GM13977 (cell line): ENCODE measurements around the gene PHF12.

Experiments
- DNase-seq: peaks from one replicate; pipeline ENCODE4 v3.0.0; 2012; ENCODE audit warnings: low spot score
- in situ Hi-C: fragments of 300-500 bp; cut with MboI; formaldehyde crosslinking; loops from one replicate; pipeline ENCODE4 v1.12.0; 2022; ENCODE audit warnings: low sequenced_read_pairs, low pct_unique_long_range_greater_than_20kb, mixed read lengths, inconsistent platforms; ENCODE audit not compliant: unreplicated experiment
- TF ChIP-seq, protein P1 (sequence below): IDR thresholded peaks from 2 replicates; pipeline ENCODE4 v1.5.1; 2012; ENCODE audit warnings: mild to moderate bottlenecking, control low read depth; ENCODE audit not compliant: insufficient read depth; ENCODE audit errors: extremely low read depth, missing control alignments

PHF12 gene

DNA sequence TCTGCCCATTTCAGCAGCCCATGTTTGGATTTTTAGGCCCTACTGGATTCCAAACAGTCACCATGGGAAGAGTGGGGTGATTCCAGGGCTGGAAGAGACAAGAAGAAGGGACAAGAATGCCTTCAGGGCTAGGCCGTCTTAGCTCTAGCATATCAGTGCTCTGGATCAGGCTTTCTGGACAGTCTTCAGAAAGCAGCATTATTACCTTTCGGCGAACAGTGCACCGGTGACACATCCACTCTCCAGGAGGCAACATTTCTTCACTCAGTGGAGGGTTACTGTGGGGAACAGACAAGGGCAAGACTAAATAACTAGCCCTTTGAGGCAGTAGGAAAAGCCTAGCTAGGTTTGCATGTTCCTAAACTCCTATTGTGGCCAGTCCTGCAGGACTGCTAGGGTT is 24.5 kb downstream of the PHF12 start:
- in situ Hi-C loops = no loop called here
- no peak for DNase-seq
- TF ChIP-seq, protein P1, sequence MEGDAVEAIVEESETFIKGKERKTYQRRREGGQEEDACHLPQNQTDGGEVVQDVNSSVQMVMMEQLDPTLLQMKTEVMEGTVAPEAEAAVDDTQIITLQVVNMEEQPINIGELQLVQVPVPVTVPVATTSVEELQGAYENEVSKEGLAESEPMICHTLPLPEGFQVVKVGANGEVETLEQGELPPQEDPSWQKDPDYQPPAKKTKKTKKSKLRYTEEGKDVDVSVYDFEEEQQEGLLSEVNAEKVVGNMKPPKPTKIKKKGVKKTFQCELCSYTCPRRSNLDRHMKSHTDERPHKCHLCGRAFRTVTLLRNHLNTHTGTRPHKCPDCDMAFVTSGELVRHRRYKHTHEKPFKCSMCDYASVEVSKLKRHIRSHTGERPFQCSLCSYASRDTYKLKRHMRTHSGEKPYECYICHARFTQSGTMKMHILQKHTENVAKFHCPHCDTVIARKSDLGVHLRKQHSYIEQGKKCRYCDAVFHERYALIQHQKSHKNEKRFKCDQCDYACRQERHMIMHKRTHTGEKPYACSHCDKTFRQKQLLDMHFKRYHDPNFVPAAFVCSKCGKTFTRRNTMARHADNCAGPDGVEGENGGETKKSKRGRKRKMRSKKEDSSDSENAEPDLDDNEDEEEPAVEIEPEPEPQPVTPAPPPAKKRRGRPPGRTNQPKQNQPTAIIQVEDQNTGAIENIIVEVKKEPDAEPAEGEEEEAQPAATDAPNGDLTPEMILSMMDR = no peak

DNA sequence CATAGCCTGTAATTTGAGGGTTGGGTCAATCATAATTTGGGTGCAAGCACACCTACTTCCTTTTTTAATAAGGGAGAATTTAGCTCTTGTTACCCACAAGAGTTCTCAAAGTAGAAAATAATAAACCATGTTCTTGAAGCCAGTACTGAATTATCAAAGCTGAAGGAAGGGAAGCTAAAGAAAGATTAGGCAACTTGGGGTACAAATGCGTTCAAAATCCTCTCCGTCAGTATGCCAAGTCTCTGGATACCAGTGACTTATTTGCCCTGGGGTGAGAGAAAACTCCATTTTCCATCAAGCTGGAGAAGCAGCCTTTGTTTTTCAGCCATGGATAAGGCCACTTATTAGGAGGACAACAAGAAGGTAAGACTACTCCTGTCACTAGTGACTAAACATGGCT is 25.0 kb downstream of the PHF12 start:
- in situ Hi-C loops = no loop called here
- TF ChIP-seq, protein P1 = no peak
- DNase-seq = no peak

DNA sequence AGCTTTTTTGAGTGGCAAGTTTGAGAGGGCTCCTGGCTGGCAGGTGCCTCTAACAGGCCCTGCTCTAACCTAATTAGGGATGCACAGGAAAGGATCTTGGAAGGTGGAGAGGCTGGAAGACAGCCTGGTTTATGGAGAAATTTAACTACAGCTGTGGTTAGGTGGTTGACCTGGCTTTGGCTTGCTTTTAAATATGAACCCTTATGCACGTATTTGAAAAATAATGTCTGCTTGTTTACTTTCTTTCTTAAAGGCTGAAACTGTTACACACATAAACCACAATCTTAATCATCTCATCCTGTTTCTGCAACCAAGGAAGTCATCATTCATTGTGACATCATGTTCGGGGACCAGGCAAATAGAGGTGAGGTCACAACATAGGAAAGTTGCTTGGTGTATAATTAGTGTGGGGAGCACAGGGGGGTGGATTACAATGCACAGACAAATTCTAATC is 25.4 kb downstream of the PHF12 start:
- DNase-seq = peak; percentile 45
- TF ChIP-seq, protein P1 = no peak
- in situ Hi-C loops = no loop called here

DNA sequence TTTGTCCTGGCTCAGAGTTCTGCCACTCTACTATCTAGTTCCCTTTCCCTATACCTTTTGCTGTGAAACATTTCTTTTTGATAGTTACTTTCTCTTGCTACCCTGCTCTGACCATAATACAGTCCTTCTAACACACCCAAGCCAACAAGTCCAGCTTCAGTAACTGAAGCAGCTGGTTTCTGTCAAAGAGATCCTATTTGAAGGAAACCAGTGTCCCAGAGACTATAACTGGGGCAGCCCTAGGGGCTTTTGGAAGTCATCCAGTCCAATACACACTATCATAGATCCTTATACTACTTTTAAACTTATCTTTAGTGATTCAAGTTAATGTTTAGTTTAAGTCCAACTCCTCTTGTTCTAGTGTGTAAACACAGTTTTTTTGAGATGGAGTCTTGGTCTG is 31.1 kb downstream of the PHF12 start:
- in situ Hi-C loops = no loop called here
- TF ChIP-seq, protein P1 = no peak
- no peak for DNase-seq

DNA sequence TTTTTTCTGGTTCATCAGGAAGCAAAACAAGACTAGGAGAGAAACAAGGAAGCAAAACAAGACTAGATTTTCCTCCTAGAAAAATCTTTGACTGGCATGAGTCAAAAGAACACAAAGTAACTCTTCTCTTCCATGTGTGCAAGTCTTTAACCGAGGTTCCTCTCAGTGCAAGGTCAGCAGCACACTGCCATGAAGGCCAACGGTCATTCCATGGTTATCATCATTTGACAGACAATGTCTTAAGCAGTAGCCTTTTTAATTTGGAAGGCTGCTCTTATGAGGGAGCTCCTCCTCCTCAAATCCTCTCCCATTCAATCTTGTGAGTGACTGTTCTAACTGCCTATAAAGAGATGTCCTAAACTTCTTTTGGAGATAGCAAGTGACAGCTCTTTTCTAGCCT is 33.0 kb downstream of the PHF12 start:
- TF ChIP-seq, protein P1 = no peak
- in situ Hi-C loops = loop anchor here (10.0 kb wide), 1 partner anchor 153 kb away; no protein-coding TSS in a partner anchor
- no peak for DNase-seq

DNA sequence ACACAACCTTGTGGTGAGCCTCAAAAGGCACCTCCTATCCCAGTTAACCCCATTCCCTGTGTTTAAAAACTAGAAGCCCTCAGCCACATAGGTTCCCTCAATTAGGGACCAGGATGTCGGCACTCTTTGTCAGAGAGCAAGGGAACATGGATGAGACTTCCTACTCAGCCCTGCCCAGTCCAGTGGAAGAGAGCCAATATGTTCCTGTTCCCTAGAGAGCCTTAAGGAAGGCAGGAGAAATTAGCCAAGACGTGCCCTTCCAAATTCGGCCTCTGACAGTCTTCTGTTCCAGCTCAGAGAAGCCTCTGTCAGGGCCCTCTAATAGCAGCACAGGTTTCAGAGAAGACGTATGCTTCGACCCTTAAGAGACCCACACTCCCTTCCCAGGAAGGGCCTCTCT is 33.9 kb downstream of the PHF12 start:
- no peak for DNase-seq
- in situ Hi-C loops = loop anchor here (10.0 kb wide), 1 partner anchor 153 kb away; no protein-coding TSS in a partner anchor
- TF ChIP-seq, protein P1 = no peak

DNA sequence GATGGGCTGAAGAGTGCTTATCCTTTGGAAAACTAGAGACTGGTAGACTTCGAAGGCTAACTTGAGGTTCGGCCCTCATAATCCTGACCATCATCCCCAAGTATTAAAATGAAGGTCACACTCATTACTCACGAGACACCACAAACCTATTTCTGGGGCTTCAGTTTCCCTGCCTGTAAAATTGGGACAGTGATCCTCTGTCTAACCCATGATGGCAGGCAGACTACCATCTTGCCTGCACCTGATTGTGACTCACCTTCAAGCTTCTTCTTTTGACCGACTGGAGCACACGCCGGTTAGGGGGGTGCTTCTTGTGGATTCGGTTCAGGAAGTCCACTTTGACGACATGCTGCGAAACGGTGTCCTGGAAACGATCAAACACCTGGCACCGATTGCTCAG is 34.3 kb downstream of the PHF12 start:
- in situ Hi-C loops = loop anchor here (10.0 kb wide), 1 partner anchor 152 kb away; no protein-coding TSS in a partner anchor

More for the DNA sequence above, 34.3 kb downstream of the PHF12 start:
- TF ChIP-seq, protein P1 = no peak
- no peak for DNase-seq
